Measurements from ENCODE around the gene MREG.
"Not testable (repeated sequence)": the region's sequence is repeated elsewhere in the genome, so short reads cannot be mapped to it uniquely, and the experiment has no call there.

Gene MREG

DNA sequence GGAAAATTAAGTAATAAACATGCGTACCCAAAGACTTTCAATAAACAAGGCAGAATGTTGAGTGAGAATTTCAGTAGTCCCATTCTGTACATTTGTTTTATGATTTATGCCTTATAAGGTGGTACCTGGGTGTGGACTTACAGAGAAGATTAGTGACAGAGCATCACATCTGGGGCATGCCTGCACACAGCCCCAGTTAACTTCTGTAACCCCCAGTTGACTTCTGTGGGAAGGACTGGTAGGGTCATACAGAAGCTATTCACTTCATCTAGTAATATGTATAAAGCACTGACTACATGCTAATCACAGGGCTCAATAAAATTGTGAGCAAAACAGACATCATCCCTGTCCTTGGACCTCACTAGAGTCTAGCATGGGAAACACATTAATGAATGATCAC lies 16.1 kb downstream of the MREG start:
- DNase-seq (ENCODE audit: low read depth) = no peak
- TF ChIP-seq, protein P1, sequence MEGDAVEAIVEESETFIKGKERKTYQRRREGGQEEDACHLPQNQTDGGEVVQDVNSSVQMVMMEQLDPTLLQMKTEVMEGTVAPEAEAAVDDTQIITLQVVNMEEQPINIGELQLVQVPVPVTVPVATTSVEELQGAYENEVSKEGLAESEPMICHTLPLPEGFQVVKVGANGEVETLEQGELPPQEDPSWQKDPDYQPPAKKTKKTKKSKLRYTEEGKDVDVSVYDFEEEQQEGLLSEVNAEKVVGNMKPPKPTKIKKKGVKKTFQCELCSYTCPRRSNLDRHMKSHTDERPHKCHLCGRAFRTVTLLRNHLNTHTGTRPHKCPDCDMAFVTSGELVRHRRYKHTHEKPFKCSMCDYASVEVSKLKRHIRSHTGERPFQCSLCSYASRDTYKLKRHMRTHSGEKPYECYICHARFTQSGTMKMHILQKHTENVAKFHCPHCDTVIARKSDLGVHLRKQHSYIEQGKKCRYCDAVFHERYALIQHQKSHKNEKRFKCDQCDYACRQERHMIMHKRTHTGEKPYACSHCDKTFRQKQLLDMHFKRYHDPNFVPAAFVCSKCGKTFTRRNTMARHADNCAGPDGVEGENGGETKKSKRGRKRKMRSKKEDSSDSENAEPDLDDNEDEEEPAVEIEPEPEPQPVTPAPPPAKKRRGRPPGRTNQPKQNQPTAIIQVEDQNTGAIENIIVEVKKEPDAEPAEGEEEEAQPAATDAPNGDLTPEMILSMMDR (conservative IDR thresholded peaks at IDR 0.05; ENCODE audit: low read length) = no peak
- H3K4me3 ChIP-seq (ENCODE audit: low read length) = no peak overlapping the region

DNA sequence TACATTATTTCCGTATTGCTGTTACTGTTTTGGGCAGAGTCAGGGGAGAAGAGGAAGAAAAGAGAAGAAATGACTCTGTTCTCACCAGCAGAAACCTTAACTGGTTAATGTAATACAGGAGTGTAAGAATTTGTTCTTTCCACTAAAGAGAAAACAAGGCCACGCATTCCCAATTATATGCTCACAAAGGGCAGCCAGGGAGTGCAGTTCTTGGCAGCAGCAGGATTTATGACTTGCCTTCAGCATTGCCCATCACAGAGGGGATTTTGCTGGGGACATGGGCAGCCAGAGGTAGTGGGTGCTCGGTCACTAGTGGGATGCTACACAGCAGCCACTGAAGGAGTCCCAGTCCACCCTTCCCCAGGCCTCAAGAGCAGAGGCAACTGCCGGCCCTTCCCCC lies 18.4 kb downstream of the MREG start:
- TF ChIP-seq, protein P1 (conservative IDR thresholded peaks at IDR 0.05; ENCODE audit: low read length) = no peak
- DNase-seq (ENCODE audit: low read depth) = no peak
- no peak overlapping the region for H3K4me3 ChIP-seq (ENCODE audit: low read length)

DNA sequence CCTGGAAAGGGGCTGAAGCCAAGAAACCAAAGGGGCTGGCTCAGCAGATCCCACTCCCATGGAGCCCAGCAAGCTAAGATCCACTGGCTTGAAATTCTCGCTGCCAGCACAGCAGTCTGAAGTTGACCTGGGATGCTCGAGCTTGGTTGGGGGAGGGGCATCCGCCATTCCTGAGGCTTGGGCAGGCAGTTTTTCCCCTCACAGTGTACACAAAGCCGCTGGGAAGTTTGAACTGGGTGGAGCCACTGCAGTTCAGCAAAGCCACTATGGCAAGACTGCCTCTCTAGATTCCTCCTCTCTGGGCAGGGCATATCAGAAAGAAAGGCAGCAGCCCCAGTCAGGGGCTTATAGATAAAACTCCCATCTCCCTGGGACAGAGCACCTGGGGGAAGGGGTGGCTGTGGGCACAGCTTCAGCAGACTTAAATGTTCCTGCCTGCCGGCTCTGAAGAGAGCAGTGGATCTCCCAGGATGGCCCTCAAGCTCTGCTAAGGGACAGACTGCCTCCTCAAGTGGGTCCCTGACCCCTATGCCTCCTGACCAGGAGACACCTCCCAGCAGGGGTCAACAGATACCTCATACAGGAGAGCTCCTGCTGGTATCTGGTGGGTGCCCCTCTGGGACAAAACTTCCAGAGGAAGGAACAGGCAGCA lies 24.7 kb downstream of the MREG start:
- DNase-seq (ENCODE audit: low read depth); H3K4me3 ChIP-seq (ENCODE audit: low read length): not testable (repeated sequence)

DNA sequence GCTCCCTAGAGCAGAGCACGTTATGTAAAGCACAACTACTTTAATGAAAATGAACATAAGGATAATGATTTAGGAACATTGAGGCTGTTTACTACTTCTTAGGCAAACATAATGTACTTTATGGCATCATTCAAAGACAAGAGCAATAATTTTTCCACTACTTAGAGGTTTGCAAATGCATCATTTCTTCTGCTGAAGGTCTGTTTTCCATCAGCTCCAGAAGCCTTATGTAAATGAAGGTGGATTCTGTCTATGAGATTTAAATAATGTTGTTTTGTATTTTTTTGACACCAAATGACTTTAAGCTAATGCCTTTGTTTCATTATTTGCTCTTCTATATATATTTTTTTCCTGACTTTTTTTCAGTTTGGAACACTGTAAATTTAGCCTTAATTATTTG lies 28.1 kb downstream of the MREG start:
- no peak overlapping the region for H3K4me3 ChIP-seq (ENCODE audit: low read length)
- TF ChIP-seq, protein P1 (conservative IDR thresholded peaks at IDR 0.05; ENCODE audit: low read length) = no peak
- no peak for DNase-seq (ENCODE audit: low read depth)

DNA sequence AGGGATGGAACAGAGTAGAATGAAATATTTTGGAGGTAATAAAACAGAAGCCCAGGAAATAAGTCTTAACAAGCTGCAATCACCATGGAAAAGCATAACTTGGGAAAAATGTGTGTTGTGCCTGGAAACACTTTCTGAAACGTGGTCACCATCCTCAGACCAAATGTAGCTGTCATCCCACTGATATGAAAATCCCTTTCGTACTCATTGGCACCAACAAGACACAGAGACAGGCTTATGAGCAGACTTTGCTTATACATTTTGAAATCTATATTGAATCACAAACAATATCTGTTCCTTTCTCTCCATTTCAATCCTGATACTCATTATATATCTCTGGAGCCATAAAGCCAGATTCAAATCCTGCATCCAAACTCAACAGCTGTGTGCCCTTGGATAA lies 28.7 kb downstream of the MREG start:
- TF ChIP-seq, protein P1 (conservative IDR thresholded peaks at IDR 0.05; ENCODE audit: low read length) = no peak
- DNase-seq (ENCODE audit: low read depth) = no peak
- H3K4me3 ChIP-seq (ENCODE audit: low read length) = no peak overlapping the region

DNA sequence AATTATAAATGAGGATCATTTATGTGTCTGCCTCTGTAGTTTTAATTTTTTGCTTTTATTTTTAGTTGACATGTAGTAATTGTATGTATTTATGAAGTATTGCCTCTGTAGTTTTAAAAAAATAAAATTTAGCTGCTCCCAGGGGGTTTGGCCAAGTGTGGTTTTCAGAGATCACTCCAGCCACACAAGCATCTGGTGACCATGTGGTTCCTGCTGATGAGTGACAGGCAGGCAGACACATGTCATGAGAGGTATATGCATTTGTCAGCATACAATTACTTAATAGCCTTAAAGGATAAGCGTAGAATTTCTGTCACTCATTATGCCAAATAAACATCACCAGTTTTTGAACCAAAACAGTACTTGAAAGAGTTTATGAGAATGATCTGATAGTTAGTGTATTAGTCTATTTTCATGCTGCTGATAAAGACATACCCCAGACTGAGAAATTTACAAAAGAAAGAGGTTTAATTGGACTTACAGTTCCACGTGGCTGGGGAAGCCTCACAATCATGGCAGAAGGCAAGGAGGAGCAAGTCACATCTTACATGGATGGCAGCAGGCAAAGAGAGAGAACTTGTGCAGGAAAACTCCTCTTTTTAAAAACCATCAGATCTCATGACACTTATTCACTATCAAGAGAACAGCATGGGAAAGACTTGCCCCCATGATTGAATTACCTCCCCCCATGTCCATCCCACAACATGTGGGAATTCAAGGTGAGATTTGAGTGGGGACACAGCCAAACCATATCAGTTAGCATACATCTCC lies 29.6 kb downstream of the MREG start:
- H3K4me3 ChIP-seq (ENCODE audit: low read length) = no peak overlapping the region
- TF ChIP-seq, protein P1 (conservative IDR thresholded peaks at IDR 0.05; ENCODE audit: low read length) = no peak
- DNase-seq (ENCODE audit: low read depth) = peak; percentile 61

DNA sequence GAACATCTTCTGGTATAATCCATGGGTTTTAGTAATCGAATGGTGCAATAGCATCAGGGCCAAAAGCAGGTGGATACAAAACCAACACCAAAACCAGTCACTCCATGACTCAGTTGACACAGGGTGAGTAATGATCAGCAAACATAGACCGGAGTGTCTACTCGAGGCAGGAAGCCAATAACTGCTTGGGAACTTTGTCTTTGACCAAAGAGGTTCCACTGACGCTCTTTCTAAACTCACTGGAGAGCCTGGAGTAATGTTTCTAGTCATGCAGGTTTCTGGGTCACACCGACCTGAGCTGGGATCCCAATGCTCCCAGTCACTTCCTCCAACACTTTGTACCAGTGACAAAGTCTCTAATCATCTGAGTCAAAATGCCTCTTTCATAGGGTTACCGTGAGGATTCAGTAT lies 30.9 kb downstream of the MREG start:
- peak; percentile 75 for DNase-seq (ENCODE audit: low read depth)
- TF ChIP-seq, protein P1 (conservative IDR thresholded peaks at IDR 0.05; ENCODE audit: low read length) = no peak
- H3K4me3 ChIP-seq (ENCODE audit: low read length) = no peak overlapping the region

All from AG10803 (cell line).